Measurements from ENCODE around the gene MYH15.
A peak's percentile ranks its signal among the peaks of the same experiment; 100 is the strongest.

Gene MYH15

DNA sequence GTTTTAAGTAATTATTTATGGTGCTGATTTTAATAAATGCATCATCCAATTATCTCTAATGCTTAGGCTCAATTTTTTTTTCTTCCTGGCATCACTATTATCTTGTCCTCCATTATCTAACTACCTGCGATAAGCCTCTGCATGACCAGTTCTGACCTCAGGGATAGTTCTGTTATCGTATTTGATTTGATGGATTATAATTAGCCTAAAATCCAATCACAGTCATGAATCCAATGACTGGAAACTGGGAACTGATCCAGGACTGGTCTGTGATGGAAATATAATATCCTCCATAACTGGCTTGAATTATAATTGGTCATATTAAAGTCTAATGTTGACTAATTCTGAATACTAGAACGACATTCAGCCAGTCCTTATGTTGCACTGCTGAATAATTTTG lies 1.1 kb downstream of the MYH15 start:
- FAIRE-seq, result no peak

DNA sequence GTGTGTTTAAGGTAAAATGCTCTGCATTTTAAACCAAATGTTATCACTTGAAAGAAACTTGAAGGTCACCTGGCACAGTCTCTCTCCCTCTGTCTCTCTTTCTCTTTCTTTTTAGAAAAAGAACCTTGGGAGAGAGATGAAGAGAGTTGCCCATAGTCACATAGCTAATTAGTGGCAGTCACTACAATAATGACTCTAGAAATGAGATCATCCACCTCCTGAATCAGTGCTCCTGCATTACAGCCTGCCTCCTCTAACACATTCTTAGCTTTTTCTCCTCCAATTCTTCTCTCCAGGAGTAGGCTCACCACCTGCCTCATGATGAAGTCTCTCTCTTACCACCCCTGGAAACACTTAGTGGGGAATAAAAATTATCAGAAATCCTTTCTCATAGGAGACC lies 2.5 kb downstream of the MYH15 start:
- no peak for FAIRE-seq

DNA sequence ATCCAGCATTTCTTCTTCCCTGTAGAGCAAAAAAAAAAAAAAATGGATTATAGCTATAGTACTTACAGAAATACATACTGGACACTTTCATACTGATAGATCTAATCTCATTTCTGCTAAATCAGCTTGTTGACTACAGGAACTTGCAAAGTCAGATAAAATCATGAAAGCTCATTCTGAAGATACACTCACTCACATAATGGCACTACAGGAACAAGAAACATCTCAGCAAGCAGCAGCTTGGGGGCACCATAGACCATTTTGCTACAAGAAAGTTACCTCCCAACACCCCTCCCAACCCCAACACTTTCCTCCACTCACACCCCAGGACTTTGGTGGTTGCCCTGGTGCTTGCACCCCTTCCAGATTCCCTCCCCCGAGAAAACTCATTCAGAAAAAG lies 4.6 kb downstream of the MYH15 start:
- FAIRE-seq, result no peak

DNA sequence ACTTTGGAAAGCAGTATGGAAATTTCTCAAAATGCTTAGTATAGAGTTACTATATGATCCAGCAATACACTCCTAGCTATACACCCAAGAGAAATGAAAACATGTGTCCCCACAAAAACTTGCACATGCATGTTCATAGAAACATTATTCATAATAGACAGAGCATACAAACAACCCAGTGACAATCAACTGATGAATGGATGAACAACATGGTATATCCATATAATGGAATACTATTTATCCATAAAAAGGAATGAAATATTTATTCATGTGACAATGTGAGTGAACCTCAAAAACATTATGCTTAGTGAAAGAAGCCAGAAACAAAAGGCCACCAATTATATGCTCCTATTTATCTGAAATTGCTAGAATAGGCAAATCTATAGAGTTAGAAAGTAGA lies 6.7 kb downstream of the MYH15 start:
- no peak for FAIRE-seq

GRCh38 chr3:108501535-108501934 lies 8.9 kb downstream of the MYH15 start:
- no peak for FAIRE-seq

- FAIRE-seq, result no peak
Measured at GRCh38 chr3:108500728-108501127, 9.7 kb downstream of the MYH15 start.

DNA sequence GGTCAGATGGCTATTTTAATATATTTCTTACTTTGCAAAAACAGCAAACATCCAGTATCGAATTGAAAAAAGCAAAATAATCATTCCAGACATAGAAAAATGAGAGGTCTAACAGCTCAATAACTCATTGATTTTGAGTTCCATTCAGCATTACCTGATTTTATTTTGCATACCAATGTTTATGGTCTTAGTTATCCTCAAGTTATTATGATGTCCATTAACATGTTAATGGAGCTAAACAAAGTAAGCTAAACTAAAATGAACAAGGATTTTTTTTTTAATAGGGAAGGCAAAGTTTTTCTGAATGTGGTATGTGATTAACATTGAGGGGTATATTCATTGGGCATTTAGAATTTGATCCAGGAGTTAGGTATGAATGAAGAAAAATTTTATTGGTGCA lies 13.1 kb downstream of the MYH15 start:
- FAIRE-seq, result no peak

GRCh38 chr3:108495717-108496116 lies 14.7 kb downstream of the MYH15 start:
- FAIRE-seq, result no peak

DNA sequence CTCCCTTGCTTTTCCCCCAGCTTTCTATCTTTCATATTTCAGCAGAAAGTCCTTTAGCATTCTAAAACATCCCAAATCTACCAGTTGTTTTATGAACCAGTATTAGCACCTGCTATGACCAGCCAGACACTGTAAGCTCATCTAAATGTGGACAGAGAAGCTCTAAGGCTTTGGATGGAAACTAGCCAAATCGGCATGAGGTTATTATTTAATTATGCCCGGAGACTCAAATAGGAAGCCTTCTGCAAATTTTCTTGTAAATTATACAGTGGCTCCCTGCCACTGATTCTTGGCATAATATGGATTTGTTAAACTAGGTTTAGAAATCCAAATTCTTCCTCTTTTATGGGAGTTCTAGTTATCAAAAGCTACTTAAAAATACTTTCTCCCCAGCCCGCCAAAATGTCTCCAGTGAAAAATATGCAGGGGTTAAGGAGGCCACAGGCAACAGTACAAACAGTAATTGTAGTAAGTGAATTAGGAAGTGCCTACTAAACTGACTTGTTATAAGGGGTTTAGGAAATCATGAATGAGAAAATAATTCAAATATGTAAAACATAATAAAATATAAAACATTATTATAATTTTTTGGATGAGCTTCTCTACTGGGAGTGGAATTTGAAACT lies 15.4 kb downstream of the MYH15 start:
- no peak for FAIRE-seq

GRCh38 chr3:108493862-108494261 lies 16.5 kb downstream of the MYH15 start:
- FAIRE-seq, result no peak

DNA sequence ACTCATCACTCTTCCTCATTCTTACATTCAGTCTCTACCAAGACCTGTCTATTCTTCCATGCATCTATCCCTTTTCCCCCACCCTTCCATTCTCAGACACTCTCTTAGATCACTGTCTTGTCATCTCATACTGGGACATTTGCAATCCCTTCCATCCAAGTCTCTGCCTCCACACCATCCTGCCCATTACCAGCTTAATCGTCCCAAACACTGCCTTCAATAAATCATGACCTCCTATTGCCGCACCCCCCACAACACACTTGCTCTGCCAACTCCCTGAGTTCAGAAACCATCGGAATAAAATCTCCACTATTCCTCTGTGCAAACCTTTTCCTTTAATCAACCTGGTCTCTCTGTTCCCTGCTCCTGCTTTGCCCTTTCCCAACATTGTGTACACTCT lies 18.9 kb downstream of the MYH15 start:
- FAIRE-seq, result no peak

GRCh38 chr3:108489776-108490175 lies 20.6 kb downstream of the MYH15 start:
- peak; percentile 63 for FAIRE-seq

DNA sequence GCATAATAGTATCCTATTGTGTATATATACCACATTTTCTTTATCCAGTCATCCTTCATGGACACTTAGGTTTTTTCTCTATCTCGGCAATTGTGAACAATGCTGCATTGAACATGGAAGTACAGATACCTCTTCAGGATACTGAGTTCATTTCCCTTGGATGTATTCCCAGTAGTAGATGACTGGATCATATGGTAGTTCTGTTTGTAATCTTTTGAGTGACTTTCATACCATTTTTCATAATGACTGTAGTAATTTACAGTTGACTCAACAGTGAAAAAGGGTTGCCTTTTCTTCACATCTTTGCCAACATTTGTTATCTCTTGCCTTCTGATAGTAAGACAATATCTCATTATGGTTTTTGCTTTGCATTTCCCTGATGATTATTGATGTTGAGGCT lies 21.8 kb downstream of the MYH15 start:
- no peak for FAIRE-seq

DNA sequence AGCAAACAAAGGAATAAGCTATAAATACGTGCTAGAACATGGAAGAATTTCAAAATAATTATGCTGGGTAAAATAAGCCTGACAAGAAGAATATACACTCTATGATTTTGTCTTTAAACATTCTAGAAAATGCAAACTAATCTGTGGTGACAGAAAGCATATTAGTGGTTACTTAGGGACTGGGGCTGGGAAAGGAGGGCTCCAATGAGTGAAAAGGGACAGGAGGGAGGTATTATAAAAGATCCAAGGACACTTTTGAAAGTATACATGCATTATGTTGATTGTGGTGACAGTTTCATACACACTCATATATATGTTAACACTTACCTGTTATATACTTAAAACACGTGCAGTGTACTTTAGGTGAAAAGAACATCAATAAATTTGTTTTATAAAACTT lies 23.0 kb downstream of the MYH15 start:
- no peak for FAIRE-seq

GRCh38 chr3:108486941-108487340 lies 23.5 kb downstream of the MYH15 start:
- FAIRE-seq, result no peak

DNA sequence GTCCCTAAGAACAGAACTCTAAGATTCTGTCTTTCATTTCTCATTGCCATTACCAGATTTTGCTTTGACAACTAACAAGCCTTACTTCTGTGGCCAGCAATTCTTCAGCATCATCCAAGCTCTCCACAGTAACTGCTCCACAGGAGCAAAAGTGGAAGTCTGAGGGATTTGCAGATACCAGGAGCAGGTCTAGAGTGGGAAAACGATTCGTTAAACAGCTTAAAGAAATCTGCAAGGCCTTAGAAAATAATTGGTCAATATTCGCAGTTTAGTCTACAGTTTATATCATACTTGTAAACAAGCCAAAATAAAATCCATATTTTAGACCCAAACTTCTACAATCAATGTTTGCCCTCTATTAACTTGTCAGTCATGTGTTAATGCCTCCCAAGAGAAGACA lies 24.1 kb downstream of the MYH15 start:
- no peak for FAIRE-seq

DNA sequence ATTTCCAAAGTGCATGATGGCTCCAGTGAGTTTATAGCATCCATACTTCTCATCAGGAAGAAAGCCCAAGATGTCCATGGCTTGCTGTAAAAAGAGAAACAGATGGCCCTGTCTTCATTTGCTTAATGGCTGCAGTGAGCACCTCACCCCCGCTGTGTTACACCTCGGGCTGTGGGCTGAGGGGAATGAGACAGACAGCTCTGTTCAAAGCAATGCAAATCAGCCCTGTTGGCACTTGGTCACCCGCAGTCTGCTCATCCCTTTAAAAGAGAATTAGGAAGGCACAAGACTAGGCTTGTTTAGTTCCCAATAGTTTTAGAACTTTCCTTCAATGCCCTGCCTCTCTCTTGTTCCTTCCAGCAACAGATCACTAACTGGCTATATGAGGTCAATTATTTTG lies 25.2 kb downstream of the MYH15 start:
- no peak for FAIRE-seq

DNA sequence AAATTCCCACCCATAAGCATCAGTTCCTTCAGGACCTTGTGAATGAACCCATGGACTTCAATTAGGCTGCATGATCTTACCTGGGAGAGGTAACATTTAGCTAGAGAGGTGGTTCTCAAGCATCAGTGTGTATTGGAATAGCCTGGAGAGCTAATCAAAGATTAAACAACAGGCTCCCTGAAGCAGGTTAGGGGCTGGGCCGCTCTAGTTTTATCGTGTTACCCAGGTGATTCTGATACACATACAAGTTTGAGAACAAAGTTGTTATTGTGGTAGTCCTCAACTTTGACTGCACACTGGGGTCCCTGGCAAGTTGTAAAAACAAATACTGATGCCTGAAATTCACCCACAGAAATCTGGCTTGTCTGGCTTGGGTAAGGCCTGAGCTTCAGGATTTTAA lies 31.2 kb downstream of the MYH15 start:
- FAIRE-seq, result no peak

DNA sequence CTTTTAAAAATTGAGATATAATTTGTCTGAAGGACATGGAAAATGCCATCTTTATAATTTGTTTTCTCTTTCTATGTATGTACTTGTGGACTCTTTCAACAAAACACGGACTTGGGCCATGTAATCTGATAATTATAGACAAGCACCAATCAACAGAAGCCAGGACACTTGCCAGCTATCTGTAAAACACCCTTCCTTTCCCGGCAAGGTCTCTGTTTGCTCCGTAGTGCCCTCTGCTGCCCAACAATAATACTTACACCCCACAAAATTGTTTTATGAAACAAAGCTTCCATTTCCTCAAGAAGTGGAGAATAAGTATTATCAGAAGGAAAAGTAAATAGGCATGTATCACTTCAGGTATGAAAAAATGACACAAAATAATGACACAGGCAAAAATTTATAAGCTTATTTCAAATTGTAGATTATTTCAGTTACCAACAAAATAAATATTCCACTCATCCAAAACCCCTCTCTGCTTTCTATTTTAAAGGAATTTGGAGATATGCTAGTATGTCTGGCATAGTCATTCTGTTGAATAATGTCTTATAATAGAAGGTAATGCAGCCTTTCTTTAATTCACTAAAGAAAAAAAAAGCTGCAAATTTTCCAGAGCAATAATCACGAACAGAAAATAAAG lies 32.8 kb downstream of the MYH15 start:
- peak; percentile 91 for FAIRE-seq

DNA sequence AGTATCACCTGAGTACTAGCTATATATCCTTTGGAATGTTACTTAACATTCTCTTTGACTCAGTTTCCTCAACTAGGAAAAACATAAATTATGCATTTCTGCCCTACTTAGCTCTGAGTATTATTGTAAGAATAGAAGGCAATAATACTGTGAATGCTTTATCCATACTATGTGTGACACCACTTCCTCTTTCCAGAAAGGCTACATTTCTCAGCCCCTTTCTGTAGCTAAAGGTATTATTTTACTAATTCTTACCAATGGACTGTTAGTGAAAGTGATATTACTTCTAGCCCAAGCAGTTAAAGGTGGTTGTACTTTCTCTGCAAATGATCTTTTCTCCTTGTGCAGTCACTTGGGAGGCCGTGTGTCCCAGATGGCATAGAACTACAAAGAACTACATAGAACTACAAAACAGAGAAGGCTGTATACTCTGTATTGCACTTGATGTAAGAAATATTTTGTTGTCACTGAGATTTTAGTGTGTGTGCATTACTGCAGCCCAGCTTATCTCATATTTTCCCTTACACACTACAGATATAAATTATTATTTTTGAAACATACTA lies 35.1 kb downstream of the MYH15 start:
- no peak for FAIRE-seq

DNA sequence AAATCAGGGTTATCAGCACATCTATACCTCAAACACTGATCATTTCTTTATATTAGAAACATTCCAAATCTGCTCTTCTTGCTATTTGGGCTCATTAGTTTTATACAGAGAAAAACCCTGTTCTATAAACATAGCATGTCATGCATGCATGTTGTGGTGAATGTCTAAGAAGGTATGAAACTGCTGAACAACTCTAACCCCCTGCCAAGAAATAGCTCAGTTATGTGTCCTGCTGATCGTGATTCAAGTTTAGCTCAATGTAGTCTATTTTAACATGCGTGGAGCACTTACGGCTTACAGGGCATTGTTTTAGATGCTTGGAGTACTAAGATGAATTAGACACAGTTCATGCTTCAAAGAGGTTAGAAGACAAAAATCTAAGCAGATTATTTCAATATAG lies 35.8 kb downstream of the MYH15 start:
- no peak for FAIRE-seq

DNA sequence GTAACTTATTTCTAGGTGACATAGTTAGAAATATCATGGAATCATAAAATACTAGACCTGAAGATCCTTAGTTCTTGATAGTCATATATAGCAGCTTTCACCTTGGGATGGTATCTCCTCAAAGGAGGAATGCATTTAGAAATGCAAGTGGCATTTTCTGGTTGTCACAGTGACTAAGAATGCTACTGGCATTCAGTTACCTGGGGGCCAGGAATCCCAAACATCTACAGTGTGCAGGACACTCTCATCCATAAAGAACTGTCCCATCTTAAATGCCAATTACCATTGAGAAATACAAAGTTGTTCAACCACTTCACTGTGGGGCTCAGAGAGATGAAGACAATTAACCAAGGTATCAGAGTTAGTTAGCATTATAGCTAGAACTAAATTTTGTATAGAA lies 36.7 kb downstream of the MYH15 start:
- FAIRE-seq, result no peak

DNA sequence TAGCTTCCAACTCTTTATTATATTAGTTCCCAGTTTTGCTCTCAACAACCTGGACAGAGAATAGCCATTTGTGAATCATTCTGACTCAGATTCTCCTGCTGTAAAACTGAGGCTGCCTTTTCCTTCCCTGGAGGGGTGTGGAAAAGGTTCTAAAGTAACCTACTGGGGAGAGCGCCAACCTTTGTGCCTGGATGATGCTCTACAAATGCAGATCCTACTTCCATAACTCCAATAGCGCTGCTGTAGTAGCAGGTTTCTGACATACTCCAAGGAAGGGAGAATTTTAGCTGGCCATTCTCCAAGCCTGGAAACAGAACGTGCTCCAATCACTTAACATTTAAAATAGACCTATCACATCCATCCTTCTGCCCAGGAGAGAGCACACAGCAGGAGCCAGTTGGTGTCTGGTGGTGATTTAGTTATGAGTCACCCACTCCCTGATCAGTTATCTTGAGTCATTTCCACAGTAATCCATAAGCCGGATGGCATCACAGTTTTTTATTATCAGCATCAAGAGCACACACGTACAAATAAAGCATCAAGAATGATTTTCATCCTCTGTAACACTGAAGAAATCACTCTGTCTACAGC lies 38.3 kb downstream of the MYH15 start:
- FAIRE-seq, result no peak

- FAIRE-seq, result no peak
Measured at GRCh38 chr3:108471426-108471825, 39.0 kb downstream of the MYH15 start.

GRCh38 chr3:108469126-108469525 lies 41.3 kb downstream of the MYH15 start:
- no peak for FAIRE-seq
